Activated naive CD4-positive, alpha-beta T cell treated with anti-CD3 and anti-CD28 coated beads, Interleukin-2, amount 50 U/mL, for 72 hours (primary cell): ENCODE data around the gene ZNF831. TPM values are rescaled to one million over a fixed set of nuclear protein-coding genes. Genes with fewer than 3 reads are reported as not detected.

Experiments
- ATAC-seq, 2 donors: fragments of 150-1000 bp; cut with Tn5 transposase; 2 replicates each; pipeline ENCODE4 v1.10.0; 2021; ENCODE audit warnings: mild to moderate bottlenecking in 2 of 2, moderate library complexity in 2 of 2
- DNase-seq, 2 donors: peaks; one replicate each; pipeline ENCODE4 v3.0.0; 2021 to 2022; ENCODE audit warnings: low spot score in 2 of 2
- H3K27ac Mint-ChIP-seq, 2 donors: one replicate each; pipeline ENCODE4 v1.8.0; 2022; ENCODE audit warnings: mild to moderate bottlenecking in 2 of 2, mixed read lengths in 2 of 2
- H3K36me3 Mint-ChIP-seq, 2 donors: one replicate each; pipeline ENCODE4 v1.8.0; 2022; ENCODE audit warnings: mixed read lengths in 2 of 2
- H3K9me3 Mint-ChIP-seq, 2 donors: one replicate each; pipeline ENCODE4 v1.8.0; 2022; ENCODE audit warnings: mixed read lengths in 2 of 2
- total RNA-seq, 2 donors: library from RNA; stranded (reverse); gene quantifications; one replicate each; pipeline ENCODE4 v1.2.3, GENCODE V29; 2022

Gene ZNF831
- total RNA-seq, 2 donors from 2014 or later: 6.6 to 12.7 TPM

DNA sequence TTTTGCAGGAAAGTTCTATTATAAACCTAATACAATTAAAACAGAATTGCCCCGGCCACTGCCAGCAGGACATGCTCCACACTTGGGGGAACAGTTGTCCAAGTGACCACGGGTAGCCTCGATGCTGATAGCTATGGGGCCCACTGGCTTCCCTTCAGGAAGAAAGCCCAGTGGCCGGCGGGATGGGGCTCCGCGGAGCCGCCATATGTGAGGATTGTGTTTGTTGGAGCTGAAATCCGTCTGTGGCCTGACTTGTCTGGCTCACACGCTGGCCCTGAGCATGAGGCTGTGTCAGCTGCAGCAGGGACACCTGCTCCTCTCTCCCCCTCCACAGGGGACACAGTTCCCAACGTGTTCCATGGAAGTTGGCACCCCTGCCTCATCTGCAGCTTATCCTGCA lies 46.6 kb downstream of the ZNF831 start:
- DNase-seq (no peak), ATAC-seq (no peak)
- H3K27ac Mint-ChIP-seq: no peak overlapping the region
- no peaks in the 10 kb centered on the region for H3K9me3 Mint-ChIP-seq
- H3K36me3 Mint-ChIP-seq: no peaks in the 10 kb centered on the region

DNA sequence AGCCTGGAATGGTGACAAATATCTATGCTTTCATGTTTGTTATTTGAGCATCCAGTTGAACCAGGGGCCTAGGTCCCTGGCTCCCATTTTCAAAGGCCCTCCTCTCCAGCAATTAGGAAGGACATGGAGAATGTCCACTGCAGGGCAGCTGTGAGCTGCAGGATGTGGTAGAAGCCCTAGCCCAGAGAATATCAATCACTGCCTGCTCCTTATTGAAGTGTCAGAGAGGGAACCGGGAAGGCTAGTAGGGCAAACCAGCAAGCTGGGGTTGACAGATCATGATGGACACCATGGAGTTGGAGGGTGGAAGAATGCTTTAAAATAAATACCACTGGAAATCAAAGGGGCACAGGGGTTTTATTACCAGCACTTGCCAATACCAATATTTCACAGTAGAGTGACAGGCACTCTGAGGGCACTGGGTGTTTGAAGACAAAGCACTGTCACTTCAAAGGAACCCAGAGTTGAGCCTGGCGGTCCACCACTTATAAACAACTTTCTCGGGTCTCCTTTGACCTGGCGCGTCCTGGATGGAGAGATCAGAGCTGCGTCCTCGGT lies 47.7 kb downstream of the ZNF831 start:
- no peaks in the 10 kb centered on the region for H3K36me3 Mint-ChIP-seq
- H3K27ac Mint-ChIP-seq: no peak overlapping the region
- H3K9me3 Mint-ChIP-seq: no peaks in the 10 kb centered on the region
- DNase-seq (no peak), ATAC-seq (no peak)

DNA sequence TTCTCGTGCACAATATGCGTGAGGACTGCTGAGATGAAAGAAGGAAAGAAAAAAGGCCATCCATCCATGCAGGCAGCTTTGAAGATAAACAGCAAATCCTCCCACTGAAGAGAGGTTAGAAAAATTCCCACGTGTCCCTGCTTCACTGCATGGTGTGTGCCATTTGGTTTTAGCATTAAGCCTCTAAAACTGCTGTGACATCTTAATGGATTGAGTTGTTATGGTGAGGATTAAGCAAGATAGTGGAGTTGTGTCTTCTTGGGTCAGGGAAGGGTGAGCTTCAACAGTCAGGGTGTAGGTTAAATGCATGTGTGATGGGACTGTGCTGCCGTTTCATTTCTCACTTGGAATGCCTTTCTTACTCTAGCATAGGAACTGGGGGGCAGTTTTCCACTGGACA lies 50.5 kb downstream of the ZNF831 start:
- Mint-ChIP-seq H3K36me3 (no peaks in the 10 kb centered on the region), H3K27ac (no peak overlapping the region), H3K9me3 (no peaks in the 10 kb centered on the region)
- DNase-seq (no peak), ATAC-seq (no peak)

DNA sequence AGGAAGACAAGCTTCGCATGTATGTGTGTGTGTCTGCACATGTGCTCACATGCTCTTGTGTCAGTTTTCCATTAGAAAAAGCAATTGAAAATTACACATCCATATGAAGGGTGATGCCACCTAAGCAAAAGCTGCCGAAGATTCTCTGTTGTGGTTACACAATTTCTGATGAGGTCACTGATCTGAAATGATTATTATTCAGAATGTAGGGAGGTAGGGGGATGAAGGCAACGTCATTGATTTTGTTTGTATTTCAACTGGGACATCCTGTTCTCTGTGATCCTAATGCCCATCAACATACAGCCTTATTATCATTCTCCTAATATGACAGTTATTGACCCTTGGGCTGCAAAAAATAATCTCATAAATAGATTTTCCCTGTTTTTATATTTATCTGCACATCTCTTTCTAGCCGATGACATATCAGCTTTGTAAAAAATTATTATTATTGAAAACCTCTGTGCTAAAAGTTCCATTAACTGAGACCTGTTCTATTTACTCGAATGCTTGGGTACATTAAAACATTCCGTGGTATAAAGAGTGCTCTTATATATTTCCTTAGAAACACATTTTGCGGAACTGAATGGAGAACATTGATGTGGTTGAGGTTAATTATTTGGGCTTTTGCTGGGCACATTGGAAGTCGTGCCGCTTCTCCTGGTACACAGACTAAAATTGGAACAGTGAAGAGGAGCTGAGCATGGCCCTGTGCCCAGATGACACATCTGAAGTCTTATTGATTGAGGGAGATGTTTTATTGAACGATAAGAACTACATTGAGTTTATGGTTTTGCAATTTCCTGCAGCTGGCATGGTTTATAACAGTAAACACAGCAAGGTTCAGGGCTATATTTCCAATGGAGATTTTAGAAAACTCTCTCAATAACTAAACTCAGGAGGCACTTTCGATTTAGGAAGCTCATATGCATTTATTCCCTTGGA lies 51.3 kb downstream of the ZNF831 start:
- no peak for DNase-seq
- no peak for ATAC-seq
- H3K27ac Mint-ChIP-seq: no peak overlapping the region
- H3K9me3 Mint-ChIP-seq: no peaks in the 10 kb centered on the region
- no peaks in the 10 kb centered on the region for H3K36me3 Mint-ChIP-seq

DNA sequence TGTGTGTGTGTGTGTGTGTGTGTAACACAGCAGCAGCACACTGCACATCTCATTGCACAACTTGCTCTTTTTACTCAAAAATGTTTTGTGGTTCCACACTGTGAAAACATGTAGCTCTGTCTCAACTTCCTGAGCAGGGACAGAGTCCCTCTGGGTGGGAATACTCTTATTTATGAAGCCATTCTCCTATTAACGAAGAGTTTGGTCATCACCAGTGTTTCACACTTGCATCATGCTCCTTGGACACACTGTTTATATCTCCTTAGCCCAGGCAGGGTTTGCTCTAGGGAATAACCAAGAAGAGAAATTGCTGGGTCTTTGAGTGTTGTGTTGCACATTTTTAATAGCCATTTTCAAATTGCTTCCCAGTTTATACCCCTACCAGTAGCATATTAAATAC lies 53.6 kb downstream of the ZNF831 start:
- DNase-seq (no peak), ATAC-seq (no peak)
- H3K27ac Mint-ChIP-seq: no peak overlapping the region
- no peaks in the 10 kb centered on the region for H3K9me3 Mint-ChIP-seq
- no peaks in the 10 kb centered on the region for H3K36me3 Mint-ChIP-seq

DNA sequence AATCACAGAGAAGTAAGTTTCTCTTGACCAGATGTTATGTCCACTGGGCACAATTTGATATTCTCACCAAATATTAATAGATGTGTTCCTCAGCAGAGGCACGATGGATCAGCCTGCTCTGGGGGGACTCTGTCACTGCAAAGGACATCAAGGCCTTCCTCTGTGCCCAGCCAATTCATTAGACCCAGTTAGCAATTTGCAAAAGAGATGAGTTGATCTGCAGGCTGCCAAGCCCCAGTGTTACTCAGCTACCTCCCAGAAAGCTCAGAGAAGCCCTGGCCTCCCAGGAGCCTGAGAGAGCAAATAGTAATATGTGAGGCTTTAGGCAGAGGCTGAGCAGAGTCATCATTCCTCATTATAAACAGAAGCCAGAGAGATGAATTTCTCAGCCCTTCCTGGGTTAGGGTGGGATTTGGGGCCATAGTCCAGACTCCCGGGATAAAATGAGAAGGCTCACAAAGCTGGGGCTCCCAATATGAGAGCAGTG lies 54.2 kb downstream of the ZNF831 start:
- DNase-seq (no peak), ATAC-seq (no peak)
- Mint-ChIP-seq H3K36me3 (no peaks in the 10 kb centered on the region), H3K9me3 (no peaks in the 10 kb centered on the region), H3K27ac (peak overlapping the region in 1 of 2 donors; percentile 46)

DNA sequence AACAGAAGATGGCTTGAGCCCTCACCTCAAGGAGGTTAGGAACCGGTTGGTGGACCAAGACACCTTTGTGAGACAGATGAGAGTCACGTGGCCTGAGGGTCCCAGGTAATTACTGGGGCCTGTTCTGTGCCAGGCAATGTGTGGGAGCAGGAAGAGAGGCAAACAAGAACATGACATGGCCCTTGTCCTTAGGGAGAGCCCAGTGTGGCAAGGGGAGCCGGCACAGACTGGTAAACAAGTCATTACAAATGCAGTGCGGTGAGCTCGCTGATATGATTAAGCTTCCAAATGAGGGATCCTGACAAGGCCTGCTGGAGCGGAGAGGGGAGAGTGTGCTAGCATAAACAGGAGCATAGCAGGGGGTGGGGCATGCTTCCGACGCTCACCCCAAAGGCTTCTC lies 55.6 kb downstream of the ZNF831 start:
- Mint-ChIP-seq H3K36me3 (no peaks in the 10 kb centered on the region), H3K27ac (peak overlapping the region in 1 of 2 donors; percentile 38), H3K9me3 (no peaks in the 10 kb centered on the region)
- ATAC-seq (no peak), DNase-seq (no peak)

DNA sequence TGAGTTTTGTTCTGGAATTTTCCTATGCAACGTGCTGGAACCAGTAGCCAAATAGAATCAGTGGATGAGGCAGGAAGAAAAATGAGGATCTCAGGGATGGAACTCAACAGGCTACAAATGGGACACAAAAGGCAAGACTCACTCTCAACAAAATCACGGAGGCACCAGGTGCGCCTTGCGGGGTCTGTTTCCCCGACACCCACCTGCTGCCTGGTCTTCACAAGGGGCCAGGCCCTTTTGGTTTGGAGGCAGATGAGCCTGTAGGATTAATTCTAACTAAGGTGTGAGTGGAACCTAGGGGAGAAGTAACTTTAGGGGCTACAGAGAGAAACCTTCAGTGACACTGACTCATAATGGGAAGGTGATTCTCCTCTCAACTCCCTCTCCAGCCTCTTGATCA lies 56.5 kb downstream of the ZNF831 start:
- DNase-seq: no peak
- Mint-ChIP-seq H3K27ac (peak overlapping the region in 1 of 2 donors; percentile 44), H3K36me3 (no peaks in the 10 kb centered on the region), H3K9me3 (no peaks in the 10 kb centered on the region)
- peak; percentile 23 to 30 for ATAC-seq

DNA sequence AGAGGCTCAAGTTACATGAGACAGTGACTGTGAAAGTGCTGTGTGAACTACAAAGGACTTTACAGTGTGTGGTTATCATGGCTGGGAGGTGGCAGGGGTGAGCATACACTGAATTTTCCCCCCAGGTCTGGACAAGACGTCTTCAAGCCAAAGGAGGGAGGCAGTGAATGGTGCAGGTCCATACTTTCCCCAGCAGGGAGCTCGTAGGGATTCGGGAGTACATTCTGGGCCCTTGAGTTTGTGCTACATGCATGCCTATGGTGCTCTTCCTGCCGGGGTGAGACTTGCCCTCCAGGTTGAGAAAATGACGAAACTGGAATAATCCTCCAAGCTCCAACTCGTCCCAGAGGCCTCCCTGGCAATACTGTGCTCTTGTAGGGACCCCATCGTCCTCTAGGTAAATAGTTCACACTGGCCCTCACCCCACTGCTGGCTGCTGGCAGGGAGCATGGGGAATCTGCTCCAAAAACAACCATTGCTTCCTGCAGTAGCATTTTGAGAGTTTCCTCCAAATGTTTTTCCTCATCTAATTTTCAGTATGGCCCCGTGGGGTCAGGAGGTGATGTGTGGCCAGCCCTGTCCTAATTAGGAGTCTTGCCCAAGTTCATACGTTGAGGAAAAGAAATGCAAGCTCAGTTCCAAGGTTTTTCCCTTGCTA lies 57.6 kb downstream of the ZNF831 start:
- H3K36me3 Mint-ChIP-seq: no peaks in the 10 kb centered on the region
- no peaks in the 10 kb centered on the region for H3K9me3 Mint-ChIP-seq
- peak overlapping the region; percentile 50 to 81 for H3K27ac Mint-ChIP-seq
- DNase-seq (no peak), ATAC-seq (peak; percentile 18 to 48)

DNA sequence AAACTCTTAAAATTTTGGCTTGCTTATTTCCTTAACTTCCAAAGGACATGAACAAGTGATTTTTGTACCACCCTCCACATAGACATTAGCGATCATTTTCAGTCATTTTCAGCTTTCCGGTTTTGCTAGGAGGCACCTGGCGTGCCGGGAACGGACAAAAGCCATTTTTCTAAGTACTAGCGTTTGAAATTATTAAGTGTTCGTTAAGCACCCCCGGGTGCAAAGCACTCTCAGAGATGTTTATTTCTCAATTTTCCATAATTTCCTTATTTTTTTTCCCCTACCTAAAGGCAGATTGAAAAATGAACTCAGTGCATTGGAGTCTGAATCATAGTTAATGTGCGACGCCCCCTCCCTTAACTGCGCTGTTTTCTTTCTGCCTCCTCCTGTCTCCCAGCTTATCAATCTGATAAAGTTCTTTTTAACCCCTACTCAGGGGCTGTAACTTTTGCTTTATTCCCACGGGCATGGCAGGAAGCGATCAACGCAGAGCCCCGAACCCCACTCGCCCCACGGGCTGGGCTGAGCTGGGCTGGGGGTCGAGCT lies 58.2 kb downstream of the ZNF831 start:
- peak overlapping the region; percentile 50 to 81 for H3K27ac Mint-ChIP-seq
- H3K36me3 Mint-ChIP-seq: no peaks in the 10 kb centered on the region
- ATAC-seq: peak in 1 of 2 donors; percentile 32
- DNase-seq: no peak
- H3K9me3 Mint-ChIP-seq: no peaks in the 10 kb centered on the region

DNA sequence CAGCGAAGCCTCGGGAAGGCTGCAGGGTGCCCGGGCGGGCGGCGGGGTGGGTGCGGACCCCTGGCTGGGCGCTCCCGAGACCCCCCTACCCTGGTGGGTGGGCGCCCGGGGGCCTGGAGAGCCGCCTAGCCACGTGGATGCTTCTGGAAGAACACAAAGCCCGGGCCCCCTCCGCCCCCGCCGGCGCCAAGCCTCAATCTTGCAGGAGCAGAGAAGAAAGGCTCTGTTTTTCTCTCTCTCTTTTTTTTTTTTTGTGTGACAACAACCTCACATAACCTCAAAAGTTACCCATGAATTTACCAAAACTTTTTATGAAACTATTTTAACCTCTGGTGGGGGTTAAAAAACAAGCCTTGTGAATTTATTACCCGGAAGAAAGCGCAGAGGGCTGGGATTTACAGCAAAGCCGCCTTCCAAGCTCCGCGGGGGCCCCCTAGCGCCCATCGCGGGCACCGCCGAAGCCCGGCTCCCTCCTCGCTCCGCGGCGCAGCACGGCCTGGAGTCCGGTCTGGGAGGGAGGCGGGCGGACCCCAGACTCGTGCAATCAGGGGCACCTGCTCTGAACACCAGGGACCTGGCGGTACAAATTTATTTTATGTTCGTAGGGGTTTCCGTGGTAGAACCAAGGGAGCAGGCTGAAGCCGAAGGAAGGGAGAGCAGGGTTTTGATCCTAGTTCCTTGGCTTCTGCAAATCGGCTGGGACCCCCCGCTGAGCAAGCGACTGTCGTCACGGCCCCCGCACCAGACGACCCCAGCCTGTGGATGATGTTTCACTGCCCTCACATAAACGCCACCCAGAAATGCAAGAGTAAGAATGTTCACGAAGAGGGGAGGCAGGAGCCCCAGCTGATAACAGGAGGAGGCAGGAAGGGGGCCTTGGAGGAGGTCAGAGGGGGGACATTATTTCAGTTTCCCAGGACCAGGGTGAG lies 58.9 kb downstream of the ZNF831 start:
- H3K9me3 Mint-ChIP-seq: no peaks in the 10 kb centered on the region
- peak; percentile 93 to 95 for ATAC-seq
- DNase-seq: peak; percentile 82 to 93
- H3K36me3 Mint-ChIP-seq: no peaks in the 10 kb centered on the region
- H3K27ac Mint-ChIP-seq: peak overlapping the region; percentile 81 to 96

DNA sequence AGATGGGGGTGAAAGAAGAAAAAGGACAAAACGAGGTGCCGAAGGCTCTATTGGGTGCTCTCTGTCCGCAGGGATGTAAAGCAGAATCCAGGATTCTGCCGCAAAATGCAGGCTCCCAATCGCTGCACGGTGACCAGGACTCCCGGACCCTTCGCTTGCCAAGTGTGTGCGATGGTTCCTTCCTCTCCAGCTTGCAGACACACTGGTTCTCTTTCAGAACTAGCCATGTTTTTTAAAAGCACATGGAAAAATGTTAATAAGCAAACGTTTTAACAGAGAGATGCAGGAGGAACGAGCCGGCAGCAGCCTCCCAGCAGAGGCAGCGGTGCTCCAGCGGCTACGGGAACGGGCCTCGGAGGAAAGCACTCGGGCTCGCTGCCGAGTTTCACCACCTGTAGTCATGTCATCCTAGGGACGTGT lies 59.6 kb downstream of the ZNF831 start:
- ATAC-seq: no peak
- H3K27ac Mint-ChIP-seq: peak overlapping the region in 1 of 2 donors; percentile 96
- peaks cover 0 to under 1% of the 10 kb centered on the region in 2 donors for H3K36me3 Mint-ChIP-seq
- no peak for DNase-seq
- H3K9me3 Mint-ChIP-seq: no peaks in the 10 kb centered on the region

DNA sequence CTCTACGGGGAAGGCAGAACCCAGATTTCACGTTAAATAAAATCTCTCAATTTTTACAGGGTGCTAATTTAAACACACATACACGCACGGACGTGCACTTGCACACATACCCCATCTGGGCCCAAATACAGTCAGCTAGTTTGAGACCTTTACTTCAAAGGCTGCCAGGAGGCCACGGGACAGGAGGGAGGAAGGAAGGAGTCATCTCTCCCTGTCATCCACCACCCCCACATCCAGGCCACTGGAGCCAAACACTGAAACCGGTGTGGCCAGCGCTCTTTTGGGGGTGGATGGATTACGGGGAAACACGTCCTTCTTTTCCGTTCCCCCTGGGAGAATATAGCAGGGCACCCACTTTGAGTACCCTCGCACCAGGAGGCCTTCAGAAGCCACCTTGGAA lies 60.1 kb downstream of the ZNF831 start:
- no peak for ATAC-seq
- no peak overlapping the region for H3K27ac Mint-ChIP-seq
- DNase-seq: no peak
- no peaks in the 10 kb centered on the region for H3K9me3 Mint-ChIP-seq
- H3K36me3 Mint-ChIP-seq: peaks cover 0 to 6% of the 10 kb centered on the region in 2 donors

DNA sequence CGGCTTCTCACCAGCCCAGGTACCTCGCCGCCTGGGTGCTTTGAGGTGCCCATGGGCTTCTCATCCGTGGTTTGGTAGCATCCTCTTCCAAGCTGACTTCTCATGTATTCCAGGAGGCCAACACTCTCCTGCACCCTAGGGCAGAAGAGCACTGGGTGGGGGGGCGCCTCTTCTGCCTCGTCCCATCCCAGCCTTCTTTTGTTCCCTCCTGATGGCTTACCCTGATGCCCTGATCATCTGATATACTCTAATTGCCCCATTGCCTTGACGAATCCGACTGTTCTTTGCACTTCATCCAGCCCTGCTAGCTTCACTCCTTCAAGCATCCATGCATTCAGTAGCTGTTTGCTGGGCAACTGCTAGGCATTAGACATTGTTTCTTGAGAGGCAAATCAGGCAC lies 60.6 kb downstream of the ZNF831 start:
- Mint-ChIP-seq H3K36me3 (peaks cover 5 to 11% of the 10 kb centered on the region in 2 donors), H3K9me3 (no peaks in the 10 kb centered on the region), H3K27ac (no peak overlapping the region)
- ATAC-seq (no peak), DNase-seq (no peak)

DNA sequence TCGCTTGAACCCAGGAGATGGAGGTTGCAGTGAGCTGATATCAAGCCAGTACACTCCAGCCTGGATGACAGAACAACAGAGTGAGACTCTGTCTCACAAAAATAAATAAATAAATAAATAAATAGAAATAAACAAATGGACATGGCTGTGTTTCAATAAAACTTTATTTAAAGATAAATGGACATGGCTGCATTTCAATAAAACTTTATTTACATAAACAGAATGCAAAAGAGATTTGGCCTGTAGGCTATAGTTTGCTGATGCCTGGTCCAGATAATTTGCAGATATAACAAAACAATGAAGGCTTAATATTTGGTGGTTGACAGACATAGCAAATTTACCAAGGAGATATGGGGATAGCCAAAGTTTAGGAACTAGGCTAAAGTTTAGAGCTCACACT lies 66.8 kb downstream of the ZNF831 start:
- Mint-ChIP-seq H3K36me3 (peaks cover 5 to 25% of the 10 kb centered on the region in 2 donors), H3K9me3 (no peaks in the 10 kb centered on the region), H3K27ac (no peak overlapping the region)
- no peak for DNase-seq
- ATAC-seq: no peak
